Activated CD8-positive, alpha-beta memory T cell treated with anti-CD3 and anti-CD28 coated beads, Interleukin-2, amount 10 ng/mL, durations not matched to agents 7 days and 5 days (primary cell): Measurements from ENCODE around the gene THAP11. TPM values are rescaled to one million over a fixed set of nuclear protein-coding genes. Genes with fewer than 3 reads are reported as not detected.

ENCODE experiments used
- ATAC-seq: fragments of 150-1000 bp; cut with Tn5 transposase; one replicate; pipeline ENCODE4 v1.10.0; 2021; ENCODE audit warnings: moderate library complexity
- CTCF ChIA-PET: fragments of 350-600 bp; sonication (Branson Sonifier 250); formaldehyde crosslinking; loops from one replicate; lab custom pipeline; 2021; ENCODE audit warnings: antibody characterized with exemption; lab: Charles Lee
- DNase-seq: peaks from one replicate; pipeline ENCODE4 v3.0.0-alpha.2; 2020
- H3K27ac Mint-ChIP-seq: one replicate; pipeline ENCODE4 v1.8.0; 2021; ENCODE audit warnings: mild to moderate bottlenecking, mixed read lengths
- H3K27me3 Mint-ChIP-seq: one replicate; pipeline ENCODE4 v1.8.0; 2021; ENCODE audit warnings: mixed read lengths
- H3K36me3 Mint-ChIP-seq: one replicate; pipeline ENCODE4 v1.8.0; 2021; ENCODE audit warnings: mild to moderate bottlenecking, mixed read lengths
- H3K4me1 Mint-ChIP-seq: one replicate; pipeline ENCODE4 v1.8.0; 2021; ENCODE audit warnings: mixed read lengths
- H3K4me3 Mint-ChIP-seq: one replicate; pipeline ENCODE4 v1.8.0; 2021; ENCODE audit warnings: mild to moderate bottlenecking, moderate library complexity, mixed read lengths
- H3K9me3 Mint-ChIP-seq: one replicate; pipeline ENCODE4 v1.8.0; 2022; ENCODE audit warnings: low read depth, mixed read lengths
- total RNA-seq, 2 experiments: library from RNA; stranded (reverse); gene quantifications; one replicate each; pipeline ENCODE4 v1.2.3, GENCODE V29; 2021

THAP11 gene
- total RNA-seq, 2 experiments from 2014 or later: 47.9 to 52.7 TPM

DNA sequence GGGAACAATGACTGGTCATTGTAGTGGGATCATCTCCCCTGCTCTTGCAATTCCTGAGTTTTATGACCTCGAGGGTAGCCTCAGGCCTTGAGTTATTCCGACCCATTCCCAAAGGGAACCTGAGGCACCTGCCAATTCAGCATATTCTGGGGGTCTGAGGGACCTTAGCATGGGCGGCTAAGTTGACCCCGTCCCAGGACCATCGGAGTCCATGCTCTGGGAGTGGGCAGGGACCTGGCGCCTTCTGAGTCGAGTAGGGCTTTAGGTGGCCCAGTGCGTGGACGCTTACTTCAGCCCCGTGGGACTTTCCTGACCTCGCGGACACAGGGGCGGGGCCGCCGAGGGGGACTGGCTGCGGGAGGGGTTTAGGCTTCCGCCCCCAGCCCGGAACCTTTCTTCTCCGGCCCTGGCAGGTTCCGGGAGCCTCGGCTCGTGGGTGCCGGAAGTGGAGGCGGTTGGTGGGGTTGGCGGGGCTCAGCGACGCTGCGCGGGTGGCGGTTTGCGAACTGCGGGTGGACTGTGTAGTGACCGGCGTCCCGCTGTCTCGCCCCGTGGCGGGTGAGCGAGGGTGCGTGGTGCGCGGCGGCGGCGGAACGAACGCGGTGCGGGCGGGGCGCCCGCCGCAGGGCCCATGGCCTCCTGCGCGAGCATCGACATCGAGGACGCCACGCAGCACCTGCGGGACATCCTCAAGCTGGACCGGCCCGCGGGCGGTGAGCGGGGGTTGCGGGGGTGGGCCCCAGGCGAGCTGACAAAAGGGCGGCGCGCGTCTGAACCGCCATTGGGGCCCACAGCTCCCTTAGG, 30.7 kb downstream of the THAP11 start, which contains the start of gene EDC4:
EDC4 (plus strand) TSS at position 422 of the 804 bp plus-strand sequence; CDS start at position 632, 210 bp downstream.
- Mint-ChIP-seq H3K27me3 (no peaks in the 10 kb centered on the region), H3K9me3 (no peaks in the 10 kb centered on the region), H3K36me3 (peaks cover 27% of the 10 kb centered on the region), H3K4me1 (peaks cover 31% of the 10 kb centered on the region), H3K27ac (peak within 1 kb of the TSS; percentile 90), H3K4me3 (peak within 1 kb of the TSS; percentile 80)
- peak; percentile 90 for ATAC-seq
- CTCF ChIA-PET: interaction anchor here (0.6 to 3.2 kb wide), 10 partner anchors 9 to 352 kb away, joined by 3 to 27 read pairs (median 6); partner anchors contain the start of genes DDX28, DUS2 and NRN1L
- DNase-seq: peak; percentile 91

DNA sequence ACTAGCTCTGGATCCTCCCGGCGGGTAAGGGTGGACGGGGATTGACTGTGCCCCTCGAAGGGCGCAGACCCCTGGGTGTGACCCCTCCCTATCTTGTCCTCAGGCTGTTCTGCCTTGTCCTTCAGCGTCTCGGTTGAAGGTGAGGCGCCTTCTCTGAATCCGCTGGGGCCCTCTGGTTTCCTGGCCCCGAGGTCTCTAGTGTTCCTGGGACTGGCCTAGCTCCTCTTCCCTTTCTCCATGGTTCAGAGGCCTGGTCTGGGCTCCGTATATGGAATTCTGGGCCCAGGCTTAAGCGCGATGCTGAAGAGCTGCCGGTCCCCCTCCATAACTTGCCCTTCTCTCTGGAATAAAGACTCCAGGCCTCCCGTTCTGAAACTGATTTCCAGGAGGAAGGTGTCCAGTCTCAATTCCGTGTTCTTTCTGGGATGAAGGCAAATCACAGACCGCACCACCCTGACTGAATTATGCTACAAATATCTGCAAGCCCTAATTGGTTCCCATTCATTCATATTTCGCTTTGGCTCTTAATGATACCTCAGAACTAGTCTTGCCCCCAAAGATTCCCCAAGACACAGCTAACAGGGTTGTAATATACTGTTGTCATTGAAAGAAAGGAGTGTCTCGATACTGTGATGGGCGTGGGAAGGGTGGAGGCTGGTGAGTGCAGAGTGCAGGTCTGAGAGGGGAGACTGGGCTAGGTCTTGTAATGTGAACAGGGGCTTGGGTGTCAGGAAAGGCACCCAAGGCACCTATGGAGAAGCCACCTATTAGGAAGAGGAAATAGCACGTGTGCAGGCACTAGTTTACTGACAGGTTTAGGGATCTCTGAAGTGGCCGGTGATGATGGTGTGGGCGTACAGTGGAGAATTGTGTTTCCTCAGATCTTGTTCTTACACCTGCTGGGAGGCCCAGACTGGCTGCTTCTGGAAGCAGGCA, 31.6 kb downstream of the THAP11 start:
- H3K9me3 Mint-ChIP-seq: no peaks in the 10 kb centered on the region
- peak; percentile 46 for DNase-seq
- no peaks in the 10 kb centered on the region for H3K27me3 Mint-ChIP-seq
- peak overlapping the region; percentile 90 for H3K27ac Mint-ChIP-seq
- CTCF ChIA-PET: interaction anchor here (0.6 to 3.2 kb wide), 9 partner anchors 8 to 353 kb away, joined by 3 to 27 read pairs (median 5); partner anchors contain the start of genes DDX28, DUS2 and NRN1L
- H3K4me1 Mint-ChIP-seq: peaks cover 31% of the 10 kb centered on the region
- H3K4me3 Mint-ChIP-seq: peak overlapping the region; percentile 80
- H3K36me3 Mint-ChIP-seq: peaks cover 28% of the 10 kb centered on the region
- peak; percentile 29 for ATAC-seq

DNA sequence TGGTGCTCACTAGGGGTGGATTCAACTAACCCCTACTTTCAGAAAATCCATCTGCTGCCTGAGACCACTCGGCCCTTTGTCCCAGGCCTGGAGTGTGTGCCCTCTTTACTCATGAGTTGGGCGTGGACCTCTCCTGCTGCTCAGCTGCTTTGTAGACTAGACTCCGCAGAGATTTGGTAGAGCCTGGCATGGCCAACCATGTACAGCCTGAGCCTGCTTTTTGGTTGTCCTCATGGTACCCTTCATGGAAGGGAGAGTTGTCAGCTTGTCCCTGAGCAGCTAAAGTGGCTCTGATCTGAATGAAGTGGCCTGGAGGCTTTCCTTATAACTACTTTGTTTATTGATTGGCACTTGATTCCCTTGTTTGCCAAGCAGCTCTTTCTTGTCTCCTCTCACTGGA, 32.3 kb downstream of the THAP11 start:
- peaks cover 31% of the 10 kb centered on the region for H3K4me1 Mint-ChIP-seq
- ATAC-seq (no peak), DNase-seq (no peak)
- H3K27me3 Mint-ChIP-seq: no peaks in the 10 kb centered on the region
- H3K36me3 Mint-ChIP-seq: peaks cover 34% of the 10 kb centered on the region
- CTCF ChIA-PET: interaction anchor here (1.2 to 3.2 kb wide), 6 partner anchors 9 to 59 kb away, joined by 3 to 27 read pairs (median 6); partner anchors contain the start of gene NRN1L
- H3K9me3 Mint-ChIP-seq: no peaks in the 10 kb centered on the region
- H3K27ac Mint-ChIP-seq: peak overlapping the region; percentile 90
- H3K4me3 Mint-ChIP-seq: peak overlapping the region; percentile 80

DNA sequence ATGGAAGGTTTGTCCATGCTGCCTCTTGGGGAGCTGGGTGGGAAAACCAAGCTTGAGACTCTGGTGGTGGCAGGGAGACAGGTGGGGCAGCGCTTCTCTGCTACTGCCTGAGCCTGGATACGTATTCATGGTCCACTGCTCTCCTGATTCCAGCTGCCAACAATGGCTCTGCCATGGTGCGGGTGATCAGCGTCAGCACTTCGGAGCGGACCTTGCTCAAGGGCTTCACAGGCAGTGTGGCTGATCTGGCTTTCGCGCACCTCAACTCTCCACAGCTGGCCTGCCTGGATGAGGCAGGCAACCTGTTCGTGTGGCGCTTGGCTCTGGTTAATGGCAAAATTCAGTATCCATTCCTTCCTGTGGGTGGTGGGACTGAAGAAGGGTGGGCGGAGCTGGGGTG, 34.9 kb downstream of the THAP11 start:
- Mint-ChIP-seq H3K4me3 (no peak overlapping the region), H3K27ac (no peak overlapping the region), H3K4me1 (peaks cover 31% of the 10 kb centered on the region), H3K9me3 (no peaks in the 10 kb centered on the region), H3K36me3 (peaks cover 33% of the 10 kb centered on the region), H3K27me3 (no peaks in the 10 kb centered on the region)
- DNase-seq: no peak
- ATAC-seq: no peak
- CTCF ChIA-PET: interaction anchor here (0.5 to 1.1 kb wide), 2 partner anchors 51 to 233 kb away, joined by 3 to 5 read pairs; no protein-coding TSS in a partner anchor

DNA sequence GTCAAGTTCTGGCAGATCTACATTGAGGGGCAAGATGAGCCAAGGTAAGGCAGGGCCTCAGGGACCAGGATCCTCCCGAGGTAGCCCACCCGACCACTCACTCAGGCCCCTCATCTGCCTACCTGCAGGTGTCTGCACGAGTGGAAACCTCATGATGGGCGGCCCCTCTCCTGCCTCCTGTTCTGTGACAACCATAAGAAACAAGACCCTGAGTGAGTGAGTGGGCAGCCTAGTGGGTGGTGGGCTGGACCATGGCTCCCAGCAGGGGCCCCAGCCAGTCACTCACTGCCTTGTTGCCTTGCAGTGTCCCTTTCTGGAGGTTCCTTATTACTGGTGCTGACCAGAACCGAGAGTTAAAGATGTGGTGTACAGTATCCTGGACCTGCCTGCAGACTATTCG, 36.1 kb downstream of the THAP11 start:
- Mint-ChIP-seq H3K36me3 (peaks cover 36% of the 10 kb centered on the region), H3K9me3 (no peaks in the 10 kb centered on the region)

DNA sequence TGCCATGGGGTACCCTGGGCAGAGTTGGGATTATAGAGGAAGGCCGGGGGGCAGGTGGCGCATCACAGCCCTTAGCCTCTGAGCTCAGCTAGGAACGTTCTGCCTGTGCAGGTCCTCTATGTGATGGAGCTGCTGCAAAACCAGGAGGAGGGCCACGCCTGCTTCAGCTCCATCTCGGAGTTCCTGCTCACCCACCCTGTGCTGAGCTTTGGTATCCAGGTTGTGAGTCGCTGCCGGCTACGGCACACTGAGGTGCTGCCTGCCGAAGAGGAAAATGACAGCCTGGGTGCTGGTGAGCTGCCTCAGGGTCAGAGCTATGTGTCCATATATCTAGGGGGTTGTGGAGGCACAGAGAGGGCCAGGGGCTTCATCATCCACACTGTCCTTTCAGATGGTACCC, 36.7 kb downstream of the THAP11 start:
- CTCF ChIA-PET: interaction anchor here (1.1 to 1.5 kb wide), 3 partner anchors 8 to 62 kb away, joined by 3 to 6 read pairs (median 4); no protein-coding TSS in a partner anchor
- Mint-ChIP-seq H3K4me3 (no peak overlapping the region), H3K27ac (no peak overlapping the region), H3K9me3 (no peaks in the 10 kb centered on the region), H3K4me1 (peaks cover 23% of the 10 kb centered on the region), H3K27me3 (no peaks in the 10 kb centered on the region), H3K36me3 (peaks cover 41% of the 10 kb centered on the region)
- no peak for ATAC-seq
- DNase-seq: no peak

More for the DNA sequence above, 36.1 kb downstream of the THAP11 start:
- DNase-seq (no peak), ATAC-seq (no peak)
- H3K27me3 Mint-ChIP-seq: no peaks in the 10 kb centered on the region
- no peak overlapping the region for H3K27ac Mint-ChIP-seq
- H3K4me1 Mint-ChIP-seq: peaks cover 26% of the 10 kb centered on the region
- no peak overlapping the region for H3K4me3 Mint-ChIP-seq
- CTCF ChIA-PET: interaction anchor here (1.5 kb wide), 1 partner anchor 32 kb away, joined by 6 read pairs; no protein-coding TSS in a partner anchor

DNA sequence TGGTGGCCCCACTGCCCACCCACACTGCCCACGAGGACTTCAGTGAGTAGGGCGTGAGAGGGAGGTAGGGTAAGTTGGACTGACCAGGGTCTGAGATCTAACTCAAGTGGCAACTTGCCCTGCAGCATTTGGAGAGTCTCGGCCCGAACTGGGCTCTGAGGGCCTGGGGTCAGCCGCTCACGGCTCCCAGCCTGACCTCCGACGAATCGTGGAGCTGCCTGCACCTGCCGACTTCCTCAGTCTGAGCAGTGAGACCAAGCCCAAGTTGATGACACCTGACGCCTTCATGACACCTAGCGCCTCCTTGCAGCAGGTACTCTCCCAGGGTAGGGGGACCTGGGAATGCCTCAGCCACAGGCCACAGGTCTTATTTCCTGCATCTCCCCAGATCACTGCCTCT, 37.3 kb downstream of the THAP11 start:
- H3K27me3 Mint-ChIP-seq: no peaks in the 10 kb centered on the region
- ATAC-seq (no peak), DNase-seq (no peak)
- H3K27ac Mint-ChIP-seq: no peak overlapping the region
- H3K4me1 Mint-ChIP-seq: peaks cover 17% of the 10 kb centered on the region
- peaks cover 45% of the 10 kb centered on the region for H3K36me3 Mint-ChIP-seq
- H3K9me3 Mint-ChIP-seq: no peaks in the 10 kb centered on the region
- no peak overlapping the region for H3K4me3 Mint-ChIP-seq
- CTCF ChIA-PET: interaction anchor here (1.1 to 1.5 kb wide), 3 partner anchors 9 to 63 kb away, joined by 3 to 6 read pairs (median 4); no protein-coding TSS in a partner anchor

DNA sequence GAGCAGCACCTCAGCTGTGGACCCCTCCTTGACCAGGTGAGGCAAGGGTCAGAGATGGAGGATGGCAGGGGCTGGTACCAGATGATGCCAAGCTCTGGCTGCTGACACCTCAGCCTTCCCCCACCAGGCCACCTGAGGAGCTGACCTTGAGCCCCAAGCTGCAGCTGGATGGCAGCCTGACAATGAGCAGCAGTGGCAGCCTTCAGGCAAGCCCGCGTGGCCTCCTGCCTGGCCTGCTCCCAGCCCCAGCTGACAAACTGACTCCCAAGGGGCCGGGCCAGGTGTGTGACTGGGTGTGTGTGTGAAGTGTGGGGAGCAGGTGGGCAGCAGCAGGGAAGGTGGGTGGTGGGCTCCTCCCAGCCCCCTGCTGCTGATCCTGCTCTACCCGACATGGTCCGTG, 37.8 kb downstream of the THAP11 start:
- no peak for DNase-seq
- Mint-ChIP-seq H3K27me3 (no peaks in the 10 kb centered on the region), H3K4me3 (no peak overlapping the region), H3K4me1 (peaks cover 12% of the 10 kb centered on the region), H3K36me3 (peaks cover 46% of the 10 kb centered on the region), H3K27ac (no peak overlapping the region), H3K9me3 (no peaks in the 10 kb centered on the region)
- CTCF ChIA-PET: interaction anchor here (1.1 to 1.2 kb wide), 2 partner anchors 9 to 63 kb away, joined by 3 to 4 read pairs; no protein-coding TSS in a partner anchor
- ATAC-seq: no peak

DNA sequence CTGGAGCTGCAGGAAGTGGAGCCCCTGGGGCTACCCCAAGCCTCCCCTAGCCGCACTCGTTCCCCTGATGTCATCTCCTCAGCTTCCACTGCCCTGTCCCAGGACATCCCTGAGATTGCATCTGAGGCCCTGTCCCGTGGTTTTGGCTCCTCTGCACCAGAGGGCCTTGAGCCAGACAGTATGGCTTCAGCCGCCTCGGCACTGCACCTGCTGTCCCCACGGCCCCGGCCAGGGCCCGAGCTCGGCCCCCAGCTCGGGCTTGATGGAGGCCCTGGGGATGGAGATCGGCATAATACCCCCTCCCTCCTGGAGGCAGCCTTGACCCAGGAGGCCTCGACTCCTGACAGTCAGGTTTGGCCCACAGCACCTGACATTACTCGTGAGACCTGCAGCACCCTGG, 38.5 kb downstream of the THAP11 start:
- ATAC-seq (no peak), DNase-seq (no peak)
- CTCF ChIA-PET: interaction anchor here (1.1 to 3.9 kb wide), 2 partner anchors 47 to 208 kb away, joined by 3 to 38 read pairs; no protein-coding TSS in a partner anchor
- Mint-ChIP-seq H3K4me1 (peaks cover 6% of the 10 kb centered on the region), H3K27ac (no peak overlapping the region), H3K27me3 (no peaks in the 10 kb centered on the region), H3K36me3 (peaks cover 46% of the 10 kb centered on the region), H3K9me3 (no peaks in the 10 kb centered on the region), H3K4me3 (no peak overlapping the region)

DNA sequence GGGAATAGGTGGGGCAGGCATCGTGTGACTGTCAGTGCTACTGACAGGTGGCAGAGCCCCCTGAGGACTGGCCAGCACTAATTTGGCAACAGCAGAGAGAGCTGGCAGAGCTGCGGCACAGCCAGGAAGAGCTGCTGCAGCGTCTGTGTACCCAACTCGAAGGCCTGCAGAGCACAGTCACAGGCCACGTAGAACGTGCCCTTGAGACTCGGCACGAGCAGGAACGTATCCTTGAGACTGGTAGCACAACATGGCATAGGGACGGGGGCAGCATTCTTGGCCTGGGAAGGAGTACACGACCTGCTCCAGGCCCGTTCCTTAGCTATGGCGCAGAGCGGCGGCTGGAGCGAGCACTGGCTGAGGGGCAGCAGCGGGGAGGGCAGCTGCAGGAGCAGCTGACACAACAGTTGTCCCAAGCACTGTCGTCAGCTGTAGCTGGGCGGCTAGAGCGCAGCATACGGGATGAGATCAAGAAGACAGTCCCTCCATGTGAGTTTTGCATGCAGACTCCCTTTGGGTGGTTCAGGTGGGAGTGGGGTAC, 39.6 kb downstream of the THAP11 start:
- Mint-ChIP-seq H3K9me3 (no peaks in the 10 kb centered on the region), H3K4me1 (no peaks in the 10 kb centered on the region), H3K27ac (no peak overlapping the region), H3K4me3 (no peak overlapping the region), H3K27me3 (no peaks in the 10 kb centered on the region), H3K36me3 (peaks cover 40% of the 10 kb centered on the region)
- CTCF ChIA-PET: interaction anchor here (0.7 to 3.9 kb wide), 11 partner anchors 8 to 209 kb away, joined by 3 to 38 read pairs (median 7); partner anchors contain the start of gene EDC4
- DNase-seq: no peak
- no peak for ATAC-seq

DNA sequence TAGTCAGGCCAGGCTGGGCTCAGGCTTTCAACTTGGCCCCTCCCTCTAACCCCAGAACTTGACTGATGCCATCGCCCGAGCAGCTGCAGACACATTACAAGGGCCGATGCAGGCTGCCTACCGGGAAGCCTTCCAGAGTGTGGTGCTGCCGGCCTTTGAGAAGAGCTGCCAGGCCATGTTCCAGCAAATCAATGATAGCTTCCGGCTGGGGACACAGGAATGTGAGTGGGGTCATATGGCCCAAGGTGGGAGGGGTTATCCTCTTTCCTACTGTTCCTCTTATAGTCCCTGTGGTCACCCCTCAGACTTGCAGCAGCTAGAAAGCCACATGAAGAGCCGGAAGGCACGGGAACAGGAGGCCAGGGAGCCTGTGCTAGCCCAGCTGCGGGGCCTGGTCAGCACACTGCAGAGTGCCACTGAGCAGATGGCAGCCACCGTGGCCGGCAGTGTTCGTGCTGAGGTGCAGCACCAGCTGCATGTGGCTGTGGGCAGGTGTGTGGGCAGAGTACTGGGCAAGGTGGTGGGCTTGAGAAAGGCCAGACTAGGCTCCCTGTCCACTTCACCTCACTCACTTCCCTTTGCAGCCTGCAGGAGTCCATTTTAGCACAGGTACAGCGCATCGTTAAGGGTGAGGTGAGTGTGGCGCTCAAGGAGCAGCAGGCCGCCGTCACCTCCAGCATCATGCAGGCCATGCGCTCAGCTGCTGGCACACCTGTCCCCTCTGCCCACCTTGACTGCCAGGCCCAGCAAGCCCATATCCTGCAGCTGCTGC, 40.4 kb downstream of the THAP11 start:
- no peak for ATAC-seq
- H3K36me3 Mint-ChIP-seq: peaks cover 32% of the 10 kb centered on the region
- no peaks in the 10 kb centered on the region for H3K4me1 Mint-ChIP-seq
- H3K9me3 Mint-ChIP-seq: no peaks in the 10 kb centered on the region
- CTCF ChIA-PET: interaction anchor here (1.1 to 3.9 kb wide), 19 partner anchors 8 to 210 kb away, joined by 3 to 38 read pairs (median 10); partner anchors contain the start of genes EDC4, PSKH1 and PSMB10
- H3K27me3 Mint-ChIP-seq: no peaks in the 10 kb centered on the region
- no peak overlapping the region for H3K4me3 Mint-ChIP-seq
- no peak overlapping the region for H3K27ac Mint-ChIP-seq
- DNase-seq: no peak
